ENCODE measurements around the gene C17orf107. TPM values are rescaled to one million over a fixed set of nuclear protein-coding genes. Genes with fewer than 3 reads are reported as not detected.

C17orf107 gene
- total RNA-seq, 1 donor from 2014 or later = 1.1 TPM

- Mint-ChIP-seq H3K36me3 (peaks cover 16% of the 10 kb centered on the region), H3K4me3 (peak overlapping the region; percentile 24), H3K4me1 (peaks cover 41% of the 10 kb centered on the region), H3K27ac (no peak overlapping the region), H3K27me3 (ENCODE audit: insufficient read depth, low read depth) (peaks cover 2% of the 10 kb centered on the region), H3K9me3 (no peaks in the 10 kb centered on the region)
- DNase-seq (ENCODE audit: low spot score) = no peak
- Histone ChIP-seq H3K36me3 (no peaks in the 10 kb centered on the region), H3K27me3 (no peaks in the 10 kb centered on the region), H4K20me1 (ENCODE audit: low read depth) (no peaks in the 10 kb centered on the region), H3K4me3 (no peak overlapping the region), H3K9ac (no peak overlapping the region), H2AFZ (replicated peaks) (no peak overlapping the region), H3K79me2 (ENCODE audit: low read depth) (peaks cover 22% of the 10 kb centered on the region), H3K4me1 (peaks cover 38% of the 10 kb centered on the region), H3K27ac (peak overlapping the region; percentile 77), H3F3A (ENCODE audit: low read depth) (peaks cover 22% of the 10 kb centered on the region), H3K4me2 (peak overlapping the region; percentile 67), H3K9me3 (ENCODE audit: low read depth) (no peaks in the 10 kb centered on the region)
- TF ChIP-seq EZH2 (IDR thresholded peaks at IDR 0.05) (no peak), EZH2phosphoT487 (IDR thresholded peaks at IDR 0.05) (no peak)
- TF ChIP-seq, protein P1, sequence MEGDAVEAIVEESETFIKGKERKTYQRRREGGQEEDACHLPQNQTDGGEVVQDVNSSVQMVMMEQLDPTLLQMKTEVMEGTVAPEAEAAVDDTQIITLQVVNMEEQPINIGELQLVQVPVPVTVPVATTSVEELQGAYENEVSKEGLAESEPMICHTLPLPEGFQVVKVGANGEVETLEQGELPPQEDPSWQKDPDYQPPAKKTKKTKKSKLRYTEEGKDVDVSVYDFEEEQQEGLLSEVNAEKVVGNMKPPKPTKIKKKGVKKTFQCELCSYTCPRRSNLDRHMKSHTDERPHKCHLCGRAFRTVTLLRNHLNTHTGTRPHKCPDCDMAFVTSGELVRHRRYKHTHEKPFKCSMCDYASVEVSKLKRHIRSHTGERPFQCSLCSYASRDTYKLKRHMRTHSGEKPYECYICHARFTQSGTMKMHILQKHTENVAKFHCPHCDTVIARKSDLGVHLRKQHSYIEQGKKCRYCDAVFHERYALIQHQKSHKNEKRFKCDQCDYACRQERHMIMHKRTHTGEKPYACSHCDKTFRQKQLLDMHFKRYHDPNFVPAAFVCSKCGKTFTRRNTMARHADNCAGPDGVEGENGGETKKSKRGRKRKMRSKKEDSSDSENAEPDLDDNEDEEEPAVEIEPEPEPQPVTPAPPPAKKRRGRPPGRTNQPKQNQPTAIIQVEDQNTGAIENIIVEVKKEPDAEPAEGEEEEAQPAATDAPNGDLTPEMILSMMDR (IDR thresholded peaks at IDR 0.05) = no peak
Observed at GRCh38 chr17:4858882-4859260, 40.5 kb upstream of the C17orf107 start.

- peak overlapping the region; percentile 53 for H3K27ac ChIP-seq
- Mint-ChIP-seq H3K4me1 (peaks cover 34% of the 10 kb centered on the region), H3K36me3 (peaks cover 10% of the 10 kb centered on the region), H3K4me3 (no peak overlapping the region), H3K27ac (peak overlapping the region; percentile 78), H3K9me3 (no peaks in the 10 kb centered on the region), H3K27me3 (ENCODE audit: insufficient read depth, low read depth) (peaks cover 2% of the 10 kb centered on the region)
- H4K20me1 ChIP-seq (ENCODE audit: low read depth) = no peaks in the 10 kb centered on the region
- peaks cover 31% of the 10 kb centered on the region for H3K4me1 ChIP-seq
- H3K4me3 ChIP-seq = no peak overlapping the region
- H2AFZ ChIP-seq (replicated peaks) = no peak overlapping the region
- H3K9ac ChIP-seq = no peak overlapping the region
- H3K27me3 ChIP-seq = no peaks in the 10 kb centered on the region
- TF ChIP-seq, protein P1 (IDR thresholded peaks at IDR 0.05) = no peak
- TF ChIP-seq EZH2 (IDR thresholded peaks at IDR 0.05) = no peak
- no peak for TF ChIP-seq EZH2phosphoT487 (IDR thresholded peaks at IDR 0.05)
- no peaks in the 10 kb centered on the region for H3K9me3 ChIP-seq (ENCODE audit: low read depth)
- H3K79me2 ChIP-seq (ENCODE audit: low read depth) = peaks cover 22% of the 10 kb centered on the region
- DNase-seq (ENCODE audit: low spot score) = no peak
- H3K4me2 ChIP-seq = peak overlapping the region; percentile 30
- H3F3A ChIP-seq (ENCODE audit: low read depth) = peaks cover 22% of the 10 kb centered on the region
- H3K36me3 ChIP-seq = no peaks in the 10 kb centered on the region
Observed at GRCh38 chr17:4859816-4860625, 39.3 kb upstream of the C17orf107 start.

DNA sequence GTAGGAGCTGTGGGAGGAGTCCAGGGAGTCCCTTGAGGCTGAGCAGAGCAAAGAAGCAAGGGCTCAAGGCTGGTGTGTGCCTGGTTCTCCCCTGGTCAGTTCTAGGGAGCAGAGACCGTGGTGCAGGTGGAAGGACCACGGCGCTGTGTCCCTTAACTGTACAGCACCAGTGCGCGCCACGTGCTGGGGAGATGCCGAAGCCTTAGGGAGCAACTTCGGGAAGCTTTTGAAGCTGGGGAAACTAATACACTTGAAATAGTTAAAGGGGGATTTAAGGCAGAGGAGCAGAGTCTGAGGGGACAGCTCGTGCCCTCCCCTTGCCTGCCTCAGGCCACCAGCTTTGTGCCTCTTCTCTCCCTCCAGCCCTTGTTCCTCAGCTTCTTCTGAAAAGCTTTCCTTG, 38.7 kb upstream of the C17orf107 start:
- Histone ChIP-seq H2AFZ (replicated peaks) (no peak overlapping the region), H3K36me3 (no peaks in the 10 kb centered on the region), H3F3A (ENCODE audit: low read depth) (peaks cover 22% of the 10 kb centered on the region), H3K4me2 (no peak overlapping the region), H3K9me3 (ENCODE audit: low read depth) (no peaks in the 10 kb centered on the region), H3K4me1 (peaks cover 31% of the 10 kb centered on the region), H3K27ac (peak overlapping the region; percentile 53), H3K4me3 (no peak overlapping the region), H3K79me2 (ENCODE audit: low read depth) (peaks cover 22% of the 10 kb centered on the region), H3K27me3 (no peaks in the 10 kb centered on the region), H3K9ac (no peak overlapping the region), H4K20me1 (ENCODE audit: low read depth) (no peaks in the 10 kb centered on the region)
- TF ChIP-seq EZH2phosphoT487 (IDR thresholded peaks at IDR 0.05) = no peak
- no peak overlapping the region for H3K4me3 Mint-ChIP-seq
- H3K36me3 Mint-ChIP-seq = peaks cover 10% of the 10 kb centered on the region
- H3K4me1 Mint-ChIP-seq = peaks cover 34% of the 10 kb centered on the region
- DNase-seq (ENCODE audit: low spot score) = no peak
- H3K9me3 Mint-ChIP-seq = no peaks in the 10 kb centered on the region
- peak overlapping the region; percentile 78 for H3K27ac Mint-ChIP-seq
- H3K27me3 Mint-ChIP-seq (ENCODE audit: insufficient read depth, low read depth) = peaks cover 2% of the 10 kb centered on the region

- Histone ChIP-seq H3K9me3 (ENCODE audit: low read depth) (no peaks in the 10 kb centered on the region), H3K79me2 (ENCODE audit: low read depth) (peaks cover 22% of the 10 kb centered on the region), H3K27ac (no peak overlapping the region), H3K4me3 (no peak overlapping the region), H3K4me1 (peaks cover 31% of the 10 kb centered on the region), H3K36me3 (no peaks in the 10 kb centered on the region), H4K20me1 (ENCODE audit: low read depth) (no peaks in the 10 kb centered on the region), H3K9ac (no peak overlapping the region), H3F3A (ENCODE audit: low read depth) (peaks cover 22% of the 10 kb centered on the region), H2AFZ (replicated peaks) (no peak overlapping the region), H3K27me3 (no peaks in the 10 kb centered on the region), H3K4me2 (no peak overlapping the region)
- Mint-ChIP-seq H3K4me3 (no peak overlapping the region), H3K27ac (peak overlapping the region; percentile 79), H3K4me1 (peaks cover 33% of the 10 kb centered on the region), H3K9me3 (no peaks in the 10 kb centered on the region), H3K27me3 (ENCODE audit: insufficient read depth, low read depth) (peaks cover 2% of the 10 kb centered on the region), H3K36me3 (peaks cover 8% of the 10 kb centered on the region)
- TF ChIP-seq EZH2 (IDR thresholded peaks at IDR 0.05) = no peak
- TF ChIP-seq, protein P1 (IDR thresholded peaks at IDR 0.05) = no peak
- no peak for TF ChIP-seq EZH2phosphoT487 (IDR thresholded peaks at IDR 0.05)
- no peak for DNase-seq (ENCODE audit: low spot score)
Observed at GRCh38 chr17:4861052-4861451, 38.3 kb upstream of the C17orf107 start.
